ENCODE measurements around the gene POLE2.
A peak's percentile ranks its signal among the peaks of the same experiment; 100 is the strongest.
"Not testable (repeated sequence)": the region's sequence is repeated elsewhere in the genome, so short reads cannot be mapped to it uniquely, and the experiment has no call there.

POLE2 gene

DNA sequence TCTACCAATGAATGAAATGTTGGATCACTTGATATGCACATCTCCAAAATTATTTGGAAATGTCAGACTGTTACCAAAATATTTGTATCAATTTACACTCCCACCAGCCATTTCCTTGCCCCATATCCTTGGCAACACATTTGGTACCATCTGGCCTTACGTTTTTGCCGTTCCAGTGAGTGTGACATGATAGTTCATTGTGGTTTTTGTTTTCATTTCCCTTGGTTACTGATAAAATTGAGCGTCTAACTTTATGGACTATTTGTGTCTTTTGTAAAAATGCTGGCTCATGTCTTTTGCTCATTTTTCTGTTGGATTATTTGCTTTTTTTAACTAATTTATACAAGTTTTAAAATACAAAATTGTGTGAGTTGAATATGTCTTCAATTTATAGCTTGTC is 16.0 kb upstream of the POLE2 start:
- peak; percentile 28 for DNase-seq (ENCODE audit: low read depth)
- H3K4me3 ChIP-seq (replicated peaks; ENCODE audit: low read depth, low read length): no peak overlapping the region
- TF ChIP-seq, protein P1, sequence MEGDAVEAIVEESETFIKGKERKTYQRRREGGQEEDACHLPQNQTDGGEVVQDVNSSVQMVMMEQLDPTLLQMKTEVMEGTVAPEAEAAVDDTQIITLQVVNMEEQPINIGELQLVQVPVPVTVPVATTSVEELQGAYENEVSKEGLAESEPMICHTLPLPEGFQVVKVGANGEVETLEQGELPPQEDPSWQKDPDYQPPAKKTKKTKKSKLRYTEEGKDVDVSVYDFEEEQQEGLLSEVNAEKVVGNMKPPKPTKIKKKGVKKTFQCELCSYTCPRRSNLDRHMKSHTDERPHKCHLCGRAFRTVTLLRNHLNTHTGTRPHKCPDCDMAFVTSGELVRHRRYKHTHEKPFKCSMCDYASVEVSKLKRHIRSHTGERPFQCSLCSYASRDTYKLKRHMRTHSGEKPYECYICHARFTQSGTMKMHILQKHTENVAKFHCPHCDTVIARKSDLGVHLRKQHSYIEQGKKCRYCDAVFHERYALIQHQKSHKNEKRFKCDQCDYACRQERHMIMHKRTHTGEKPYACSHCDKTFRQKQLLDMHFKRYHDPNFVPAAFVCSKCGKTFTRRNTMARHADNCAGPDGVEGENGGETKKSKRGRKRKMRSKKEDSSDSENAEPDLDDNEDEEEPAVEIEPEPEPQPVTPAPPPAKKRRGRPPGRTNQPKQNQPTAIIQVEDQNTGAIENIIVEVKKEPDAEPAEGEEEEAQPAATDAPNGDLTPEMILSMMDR (IDR thresholded peaks at IDR 0.05; ENCODE audit: low read length, missing control alignments): no peak

DNA sequence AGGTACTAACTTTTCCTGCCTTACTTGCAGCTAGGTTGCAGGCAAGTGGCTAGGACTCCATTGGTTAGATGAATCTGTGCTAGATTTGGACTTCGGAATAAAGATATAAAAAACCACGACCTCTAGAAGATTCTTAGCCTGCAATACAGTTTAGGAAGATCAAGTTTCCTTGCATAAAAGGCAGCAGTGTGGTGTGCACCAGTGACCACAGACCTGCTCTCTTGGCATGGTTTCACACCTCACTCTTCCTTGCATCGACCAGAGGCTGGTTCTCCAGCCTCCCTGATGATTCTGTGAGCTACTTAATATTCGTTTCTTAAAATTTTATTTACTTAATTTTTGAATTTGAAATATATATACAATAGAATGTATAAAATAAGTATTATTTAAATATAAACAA is 14.7 kb upstream of the POLE2 start:
- TF ChIP-seq, protein P1 (IDR thresholded peaks at IDR 0.05; ENCODE audit: low read length, missing control alignments): no peak
- H3K4me3 ChIP-seq (replicated peaks; ENCODE audit: low read depth, low read length): no peak overlapping the region
- no peak for DNase-seq (ENCODE audit: low read depth)

DNA sequence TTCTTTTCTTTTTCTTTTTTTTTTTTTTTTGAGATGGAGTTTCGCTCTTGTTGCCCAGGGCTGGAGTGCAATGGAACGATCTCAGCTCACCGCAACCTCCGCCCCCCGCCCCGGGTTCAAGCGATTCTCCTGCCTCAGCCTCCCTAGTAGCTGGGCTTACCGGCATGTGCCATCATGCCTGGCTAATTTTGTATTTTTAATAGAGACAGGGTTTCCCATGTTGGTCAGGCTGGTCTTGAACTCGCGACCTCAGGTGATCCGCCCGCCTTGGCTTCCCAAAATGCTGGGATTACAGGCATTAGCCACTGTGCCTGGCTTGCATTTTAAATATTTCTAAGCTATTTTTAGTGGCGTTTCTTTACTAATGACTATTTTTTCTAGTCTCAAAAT is 5.7 kb upstream of the POLE2 start:
- DNase-seq (ENCODE audit: low read depth): not testable (repeated sequence)
- H3K4me3 ChIP-seq (replicated peaks; ENCODE audit: low read depth, low read length): peak overlapping the region; percentile 69

DNA sequence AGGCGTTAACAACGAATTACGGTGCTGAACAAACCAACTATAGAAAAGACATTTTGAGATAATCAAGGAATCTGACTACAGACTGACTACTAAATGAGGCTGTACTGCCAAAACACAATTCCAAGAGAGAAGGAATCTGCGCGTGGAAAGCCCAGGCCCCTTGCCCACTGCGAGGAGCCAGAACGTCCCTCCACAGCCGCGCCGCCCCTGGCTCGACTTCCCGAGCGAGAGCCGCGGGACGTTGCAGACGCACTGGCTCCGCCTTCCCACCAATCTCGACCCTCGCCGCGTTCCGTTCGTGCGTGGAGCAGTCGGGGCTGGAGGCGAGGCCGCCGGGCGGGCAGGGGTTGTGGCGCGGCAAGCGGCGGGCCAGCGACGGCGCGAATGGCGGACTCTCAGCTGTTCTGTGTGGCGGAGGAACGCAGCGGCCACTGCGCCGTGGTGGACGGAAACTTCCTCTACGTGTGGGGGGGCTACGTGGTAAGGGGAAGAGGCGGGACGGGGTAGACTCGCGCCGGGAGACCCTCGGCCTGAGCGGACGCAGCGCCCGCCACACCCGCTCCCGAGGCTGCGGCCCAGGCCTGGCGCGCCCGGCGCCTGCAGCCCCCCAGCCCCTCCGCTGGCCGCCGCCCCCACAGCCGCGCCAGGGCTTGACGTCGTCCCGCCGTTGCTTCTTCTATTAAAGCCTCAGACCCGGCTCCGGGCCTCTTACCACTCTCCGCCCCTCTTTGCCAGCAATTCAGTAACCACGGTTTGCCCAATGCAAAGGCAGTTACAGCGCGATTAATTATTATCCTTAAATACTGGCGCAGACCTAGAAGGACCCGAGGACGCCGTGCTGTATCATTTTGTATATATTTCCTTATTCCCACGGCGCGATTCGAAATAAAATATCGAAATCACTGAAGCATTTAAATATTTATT is 5.1 kb upstream of the POLE2 start, which contains the start of gene KLHDC1:
TSS of gene KLHDC1 (plus strand) at position 310 of the 924 bp plus-strand sequence. CDS start at position 385, 75 bp downstream.
- TF ChIP-seq, protein P1 (IDR thresholded peaks at IDR 0.05; ENCODE audit: low read length, missing control alignments): no peak
- DNase-seq (ENCODE audit: low read depth): peak; percentile 79
- peak within 1 kb of the TSS; percentile 69 for H3K4me3 ChIP-seq (replicated peaks; ENCODE audit: low read depth, low read length)

DNA sequence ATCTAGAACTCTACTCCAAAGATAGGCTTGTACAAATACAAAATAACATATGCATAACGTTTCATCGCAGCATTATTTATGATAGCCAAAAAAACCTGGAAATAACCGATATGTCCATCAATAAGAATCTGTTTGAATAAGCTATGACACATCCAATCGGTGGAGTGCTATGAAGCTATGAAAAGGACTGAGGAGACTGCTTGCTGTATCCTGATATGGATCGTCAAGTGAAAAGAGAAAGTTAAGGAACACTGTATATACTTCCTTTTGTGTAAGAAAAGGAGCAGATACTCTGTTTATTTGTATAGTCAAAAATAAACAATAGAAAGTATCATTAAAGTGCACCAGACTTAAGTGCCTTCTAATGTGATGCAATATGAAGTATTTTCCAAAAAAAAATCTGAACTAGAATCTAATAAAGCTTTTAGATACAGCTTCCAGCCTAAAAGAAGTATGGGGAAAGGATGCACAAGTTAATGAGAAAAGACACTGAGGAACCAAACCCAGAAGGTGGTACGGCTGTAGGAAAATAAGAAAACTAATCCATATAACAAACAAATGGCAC is 4.3 kb upstream of the POLE2 start:
- H3K4me3 ChIP-seq (replicated peaks; ENCODE audit: low read depth, low read length): peak overlapping the region; percentile 69
- DNase-seq (ENCODE audit: low read depth): peak; percentile 5
- TF ChIP-seq, protein P1 (IDR thresholded peaks at IDR 0.05; ENCODE audit: low read length, missing control alignments): no peak

DNA sequence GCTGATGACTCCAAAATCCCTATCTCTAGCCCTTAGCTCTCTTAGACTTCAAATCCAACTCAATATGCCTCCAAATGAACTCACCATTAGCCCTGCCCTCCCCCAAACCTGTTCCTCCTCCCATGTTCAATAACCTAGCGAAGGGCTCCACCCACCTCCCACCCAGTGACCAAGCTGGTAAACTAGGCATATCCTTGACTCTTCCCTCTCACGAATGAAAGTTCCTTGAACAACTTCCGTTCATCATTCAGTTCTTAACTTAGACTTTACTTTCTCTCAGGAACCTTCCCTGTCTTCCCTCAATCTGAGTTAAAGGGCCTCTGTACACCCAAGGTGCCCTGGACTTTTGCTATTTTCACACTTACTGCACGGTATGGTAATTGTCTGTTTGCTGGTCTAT is 3.0 kb upstream of the POLE2 start:
- TF ChIP-seq, protein P1 (IDR thresholded peaks at IDR 0.05; ENCODE audit: low read length, missing control alignments): no peak
- H3K4me3 ChIP-seq (replicated peaks; ENCODE audit: low read depth, low read length): no peak overlapping the region
- no peak for DNase-seq (ENCODE audit: low read depth)

DNA sequence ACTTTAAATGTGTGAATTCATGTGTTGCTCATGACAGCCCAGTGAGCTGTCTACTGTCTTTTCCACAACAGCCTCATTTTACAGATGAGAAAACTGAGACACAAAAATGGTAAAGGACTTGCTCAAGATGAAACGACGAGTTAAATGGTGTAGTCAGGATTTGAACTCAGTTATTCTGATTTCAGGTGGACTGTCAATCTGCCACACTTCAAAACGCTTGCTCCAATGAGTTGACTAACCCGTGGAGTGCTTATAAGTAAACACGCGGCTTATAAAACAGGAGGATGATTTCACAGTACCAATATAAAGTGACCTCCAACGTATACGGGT is 652 bp upstream of the POLE2 start:
- peak; percentile 3 for DNase-seq (ENCODE audit: low read depth)
- TF ChIP-seq, protein P1 (IDR thresholded peaks at IDR 0.05; ENCODE audit: low read length, missing control alignments): no peak
- H3K4me3 ChIP-seq (replicated peaks; ENCODE audit: low read depth, low read length): no peak overlapping the region

Data from fibroblast of pulmonary artery (primary cell).